ENCODE measurements around the gene SMYD3.

The SMYD3 gene

DNA sequence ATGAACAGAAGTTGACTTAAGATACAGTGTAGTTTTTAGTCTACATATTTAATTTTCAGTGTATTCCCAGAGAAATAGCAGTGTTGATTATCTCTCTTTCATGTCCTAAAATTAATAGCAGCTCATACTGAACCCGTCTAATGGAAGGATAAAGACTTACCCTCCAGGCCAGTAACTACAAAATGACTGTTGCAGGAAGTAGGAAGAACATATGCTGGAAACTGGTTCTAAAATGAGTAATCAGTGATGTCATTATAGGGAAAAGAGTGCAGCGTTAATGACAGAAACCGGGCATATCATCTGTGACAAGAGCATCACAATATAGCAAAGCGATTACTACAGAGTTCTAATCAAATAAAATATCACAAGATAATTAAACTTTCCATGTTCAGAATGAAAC, 385.5 kb downstream of the SMYD3 start:
- H3K27ac ChIP-seq (ENCODE audit: low read length), result no peak overlapping the region
- no peak overlapping the region for H3K4me3 ChIP-seq (ENCODE audit: low read depth in 1 of 2, low read length in 2 of 2)
- H3K9me3 ChIP-seq (ENCODE audit: insufficient read depth, low read length, severe bottlenecking), result no peaks in the 10 kb centered on the region
- H3K36me3 ChIP-seq (ENCODE audit: insufficient read depth, low read length), result no peaks in the 10 kb centered on the region
- H3K4me1 ChIP-seq (ENCODE audit: insufficient read depth, low read length), result no peaks in the 10 kb centered on the region
- H3K27me3 ChIP-seq (ENCODE audit: insufficient read depth, low read length, poor library complexity), result no peaks in the 10 kb centered on the region
- ATAC-seq (ENCODE audit: insufficient read depth, low read depth) (no peak), DNase-seq (no peak)
- H3K9ac ChIP-seq (ENCODE audit: low read depth, low read length), result no peak overlapping the region
- TF ChIP-seq CTCF (IDR thresholded peaks at IDR 0.05; ENCODE audit: borderline replicate concordance, extremely low read depth, low read length, poor library complexity, severe bottlenecking), result no peak
- no peak for TF ChIP-seq EZH2 (IDR thresholded peaks at IDR 0.05; ENCODE audit: borderline replicate concordance, low read depth, low read length, severe bottlenecking)
- H3K79me2 ChIP-seq (ENCODE audit: insufficient read depth, low read length), result no peaks in the 10 kb centered on the region
- H2AFZ ChIP-seq (ENCODE audit: low read depth, low read length), result no peak overlapping the region
- H3K4me2 ChIP-seq (ENCODE audit: insufficient read depth, low read length), result no peak overlapping the region
- H4K20me1 ChIP-seq (ENCODE audit: insufficient read depth, low read length), result no peaks in the 10 kb centered on the region

- TF ChIP-seq EZH2 (IDR thresholded peaks at IDR 0.05; ENCODE audit: borderline replicate concordance, low read depth, low read length, severe bottlenecking) (no peak), CTCF (IDR thresholded peaks at IDR 0.05; ENCODE audit: borderline replicate concordance, extremely low read depth, low read length, poor library complexity, severe bottlenecking) (peak; percentile 56)
Observed at GRCh38 chr1:246117066-246117791, 389.9 kb downstream of the SMYD3 start.

GRCh38 chr1:246114369-246114768, 392.7 kb downstream of the SMYD3 start:
- no peak for TF ChIP-seq EZH2 (IDR thresholded peaks at IDR 0.05; ENCODE audit: borderline replicate concordance, low read depth, low read length, severe bottlenecking)
- TF ChIP-seq CTCF (IDR thresholded peaks at IDR 0.05; ENCODE audit: borderline replicate concordance, extremely low read depth, low read length, poor library complexity, severe bottlenecking), result no peak
- Histone ChIP-seq H3K27me3 (ENCODE audit: insufficient read depth, low read length, poor library complexity) (no peaks in the 10 kb centered on the region), H3K36me3 (ENCODE audit: insufficient read depth, low read length) (no peaks in the 10 kb centered on the region), H3K4me1 (ENCODE audit: insufficient read depth, low read length) (no peaks in the 10 kb centered on the region), H3K9ac (ENCODE audit: low read depth, low read length) (no peak overlapping the region), H3K27ac (ENCODE audit: low read length) (no peak overlapping the region), H3K4me3 (ENCODE audit: low read depth in 1 of 2, low read length in 2 of 2) (no peak overlapping the region), H3K79me2 (ENCODE audit: insufficient read depth, low read length) (no peaks in the 10 kb centered on the region), H4K20me1 (ENCODE audit: insufficient read depth, low read length) (no peaks in the 10 kb centered on the region), H3K9me3 (ENCODE audit: insufficient read depth, low read length, severe bottlenecking) (no peaks in the 10 kb centered on the region), H2AFZ (ENCODE audit: low read depth, low read length) (no peak overlapping the region), H3K4me2 (ENCODE audit: insufficient read depth, low read length) (no peak overlapping the region)
- ATAC-seq (ENCODE audit: insufficient read depth, low read depth) (no peak), DNase-seq (no peak)

More at GRCh38 chr1:246117066-246117791, 389.9 kb downstream of the SMYD3 start:
- ATAC-seq (ENCODE audit: insufficient read depth, low read depth) (peak; percentile 81), DNase-seq (peak; percentile 23)
- Histone ChIP-seq H3K4me2 (ENCODE audit: insufficient read depth, low read length) (no peak overlapping the region), H2AFZ (ENCODE audit: low read depth, low read length) (no peak overlapping the region), H3K27me3 (ENCODE audit: insufficient read depth, low read length, poor library complexity) (no peaks in the 10 kb centered on the region), H3K4me3 (ENCODE audit: low read depth in 1 of 2, low read length in 2 of 2) (no peak overlapping the region), H3K9me3 (ENCODE audit: insufficient read depth, low read length, severe bottlenecking) (no peaks in the 10 kb centered on the region), H3K36me3 (ENCODE audit: insufficient read depth, low read length) (no peaks in the 10 kb centered on the region), H3K4me1 (ENCODE audit: insufficient read depth, low read length) (no peaks in the 10 kb centered on the region), H3K9ac (ENCODE audit: low read depth, low read length) (no peak overlapping the region), H4K20me1 (ENCODE audit: insufficient read depth, low read length) (no peaks in the 10 kb centered on the region), H3K27ac (ENCODE audit: low read length) (no peak overlapping the region), H3K79me2 (ENCODE audit: insufficient read depth, low read length) (no peaks in the 10 kb centered on the region)

All from DND-41 (cell line).